Measurements from ENCODE around the gene TBC1D9B.

Gene TBC1D9B

DNA sequence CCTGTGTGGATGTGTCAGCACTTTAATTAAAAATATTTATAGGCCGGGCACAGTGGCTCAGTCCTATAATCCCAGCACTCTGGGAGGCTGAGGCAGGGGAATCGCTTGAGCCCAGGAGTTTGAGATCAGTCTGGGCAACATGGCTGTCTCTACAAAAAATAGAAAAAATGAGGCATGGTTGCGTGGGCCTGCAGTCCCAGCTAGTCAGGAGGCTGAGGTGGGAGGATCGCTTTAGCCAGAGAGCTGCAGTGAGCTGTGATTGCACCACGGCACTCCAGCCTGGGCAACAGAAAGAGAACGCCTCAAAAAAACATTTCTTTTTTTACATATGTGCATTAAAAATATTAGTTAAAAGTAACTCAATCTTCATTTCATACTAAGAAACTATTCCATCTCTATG lies 6.2 kb downstream of the TBC1D9B start:
- no peaks in the 10 kb centered on the region for H3K27me3 Mint-ChIP-seq (ENCODE audit: low read depth)
- TF ChIP-seq, protein P1, sequence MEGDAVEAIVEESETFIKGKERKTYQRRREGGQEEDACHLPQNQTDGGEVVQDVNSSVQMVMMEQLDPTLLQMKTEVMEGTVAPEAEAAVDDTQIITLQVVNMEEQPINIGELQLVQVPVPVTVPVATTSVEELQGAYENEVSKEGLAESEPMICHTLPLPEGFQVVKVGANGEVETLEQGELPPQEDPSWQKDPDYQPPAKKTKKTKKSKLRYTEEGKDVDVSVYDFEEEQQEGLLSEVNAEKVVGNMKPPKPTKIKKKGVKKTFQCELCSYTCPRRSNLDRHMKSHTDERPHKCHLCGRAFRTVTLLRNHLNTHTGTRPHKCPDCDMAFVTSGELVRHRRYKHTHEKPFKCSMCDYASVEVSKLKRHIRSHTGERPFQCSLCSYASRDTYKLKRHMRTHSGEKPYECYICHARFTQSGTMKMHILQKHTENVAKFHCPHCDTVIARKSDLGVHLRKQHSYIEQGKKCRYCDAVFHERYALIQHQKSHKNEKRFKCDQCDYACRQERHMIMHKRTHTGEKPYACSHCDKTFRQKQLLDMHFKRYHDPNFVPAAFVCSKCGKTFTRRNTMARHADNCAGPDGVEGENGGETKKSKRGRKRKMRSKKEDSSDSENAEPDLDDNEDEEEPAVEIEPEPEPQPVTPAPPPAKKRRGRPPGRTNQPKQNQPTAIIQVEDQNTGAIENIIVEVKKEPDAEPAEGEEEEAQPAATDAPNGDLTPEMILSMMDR (IDR thresholded peaks at IDR 0.05; ENCODE audit: unreplicated experiment in 3 of 3), result no peak
- no peaks in the 10 kb centered on the region for H3K9me3 Mint-ChIP-seq
- peaks cover 38% of the 10 kb centered on the region for H3K36me3 Mint-ChIP-seq (ENCODE audit: low read depth)
- H3K4me1 Mint-ChIP-seq, result peaks cover 20% of the 10 kb centered on the region
- H3K27ac Mint-ChIP-seq, result peak overlapping the region; percentile 46 to 93 (median 87)
- no peak overlapping the region for H3K4me3 Mint-ChIP-seq

DNA sequence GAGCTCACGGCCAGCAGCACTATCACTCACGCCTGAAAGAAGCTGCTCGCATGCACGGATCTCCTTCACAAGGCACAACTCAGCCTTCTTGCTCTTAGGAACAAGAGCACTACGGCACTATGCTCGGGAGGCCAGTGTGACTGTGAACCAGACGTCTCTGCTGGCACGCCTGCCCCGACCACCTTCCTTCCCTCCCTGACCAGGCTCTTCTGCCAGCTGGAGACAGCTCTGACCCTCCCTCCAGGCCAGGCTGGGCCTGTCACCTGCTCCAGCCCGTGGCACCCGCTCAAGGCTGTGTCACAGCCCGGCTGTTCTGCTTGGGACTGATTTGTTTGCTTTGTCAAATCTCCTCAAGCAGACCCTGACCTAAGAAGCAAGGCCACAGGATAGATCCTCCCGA lies 7.0 kb downstream of the TBC1D9B start:
- no peaks in the 10 kb centered on the region for H3K27me3 Mint-ChIP-seq (ENCODE audit: low read depth)
- peaks cover 15% of the 10 kb centered on the region for H3K4me1 Mint-ChIP-seq
- TF ChIP-seq, protein P1 (IDR thresholded peaks at IDR 0.05; ENCODE audit: unreplicated experiment in 3 of 3), result no peak
- no peak overlapping the region for H3K4me3 Mint-ChIP-seq
- H3K27ac Mint-ChIP-seq, result peak overlapping the region; percentile 46 to 93 (median 87)
- H3K9me3 Mint-ChIP-seq, result no peaks in the 10 kb centered on the region
- peaks cover 39% of the 10 kb centered on the region for H3K36me3 Mint-ChIP-seq (ENCODE audit: low read depth)

DNA sequence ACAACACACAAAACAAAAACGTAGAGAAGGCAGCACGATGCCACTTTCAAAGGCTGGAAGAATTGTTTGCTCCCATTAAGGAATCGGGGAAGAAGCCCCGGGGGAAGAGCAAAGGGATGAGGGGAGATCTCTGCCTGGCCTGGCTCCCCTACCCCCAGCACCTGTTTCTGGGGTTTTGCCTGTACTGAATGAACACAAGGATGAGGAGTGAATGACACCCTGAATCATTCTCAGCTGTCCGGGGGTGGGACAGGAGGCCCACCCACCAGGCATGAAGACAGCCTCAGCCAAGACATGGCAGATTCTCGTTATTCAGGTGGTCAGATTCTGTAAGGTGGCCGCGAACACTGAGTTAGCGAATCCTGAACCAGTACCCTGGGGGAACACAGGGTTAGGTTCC lies 7.5 kb downstream of the TBC1D9B start:
- H3K27ac Mint-ChIP-seq, result peak overlapping the region; percentile 46 to 93 (median 87)
- no peaks in the 10 kb centered on the region for H3K9me3 Mint-ChIP-seq
- no peak overlapping the region for H3K4me3 Mint-ChIP-seq
- H3K36me3 Mint-ChIP-seq (ENCODE audit: low read depth), result peaks cover 41% of the 10 kb centered on the region
- TF ChIP-seq, protein P1 (IDR thresholded peaks at IDR 0.05; ENCODE audit: unreplicated experiment in 3 of 3), result no peak
- H3K27me3 Mint-ChIP-seq (ENCODE audit: low read depth), result no peaks in the 10 kb centered on the region
- H3K4me1 Mint-ChIP-seq, result peaks cover 15% of the 10 kb centered on the region

DNA sequence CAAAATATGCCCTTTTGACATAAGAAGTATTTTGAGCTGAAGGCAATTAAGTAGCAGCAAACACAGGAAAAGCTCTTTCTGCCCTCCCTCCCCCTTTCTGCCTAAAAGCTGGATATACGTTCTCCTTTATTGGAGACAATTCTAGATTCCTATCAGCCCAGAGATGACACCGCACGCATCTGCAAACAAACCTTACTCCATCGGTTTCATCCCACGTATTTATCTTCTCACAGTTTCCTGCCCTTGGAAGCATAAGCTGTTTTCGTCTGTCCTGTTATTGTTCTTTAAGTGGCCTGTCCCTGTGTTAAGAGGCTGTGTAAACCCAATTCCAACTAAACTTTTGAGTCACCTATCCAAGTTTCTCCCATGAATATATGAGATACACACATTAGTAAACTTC lies 11.8 kb downstream of the TBC1D9B start:
- Mint-ChIP-seq H3K4me3 (no peak overlapping the region), H3K27me3 (ENCODE audit: low read depth) (no peaks in the 10 kb centered on the region), H3K9me3 (no peaks in the 10 kb centered on the region), H3K27ac (no peak overlapping the region), H3K4me1 (peaks cover 12% of the 10 kb centered on the region), H3K36me3 (ENCODE audit: low read depth) (peaks cover 39% of the 10 kb centered on the region)
- TF ChIP-seq, protein P1 (IDR thresholded peaks at IDR 0.05; ENCODE audit: unreplicated experiment in 3 of 3), result no peak

DNA sequence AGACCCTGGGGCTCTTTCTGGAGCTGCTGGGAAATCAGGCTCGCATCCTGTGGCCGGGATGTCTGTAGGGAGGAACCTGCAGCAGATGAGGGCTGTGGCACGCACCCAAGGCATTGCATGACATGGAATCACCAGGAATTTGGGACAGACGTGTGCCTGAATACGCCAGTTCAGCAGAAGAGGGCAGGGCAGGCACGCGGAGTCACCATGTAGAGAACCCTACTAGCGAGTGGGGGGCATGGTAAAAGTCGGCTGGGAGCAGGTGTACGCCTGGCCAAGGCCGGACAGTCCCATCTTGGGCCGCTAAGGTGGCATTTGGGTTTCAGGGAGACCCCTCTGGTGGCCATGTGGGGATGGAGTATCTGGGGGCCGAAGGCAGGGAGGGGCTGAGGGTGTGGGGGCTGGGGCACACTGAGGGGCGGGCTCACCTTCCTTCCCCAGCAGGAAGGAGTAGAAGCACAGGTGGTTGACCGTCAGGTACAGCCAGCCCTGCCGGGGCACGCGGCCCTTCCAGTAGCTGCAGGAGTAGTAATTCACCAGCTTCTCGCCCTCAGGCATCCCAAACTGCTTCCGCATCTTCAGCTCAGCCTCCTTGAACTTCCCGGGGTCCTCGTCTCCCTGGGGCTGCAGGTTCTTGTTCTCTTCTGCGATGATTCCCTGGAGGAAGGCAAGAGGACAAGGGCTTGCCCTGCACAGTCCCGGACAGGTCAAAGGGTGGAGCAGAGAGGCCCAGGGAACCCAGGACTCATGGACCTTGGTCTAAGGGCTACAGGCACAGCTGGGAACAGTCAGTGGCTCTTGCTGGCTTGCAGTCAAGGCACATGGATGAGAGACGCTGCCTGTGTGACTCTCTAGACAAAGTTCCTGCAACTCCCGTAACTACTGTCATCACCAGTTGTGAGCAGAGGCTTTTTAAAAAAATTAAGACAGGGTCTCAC lies 13.5 kb downstream of the TBC1D9B start:
- H3K9me3 Mint-ChIP-seq, result no peaks in the 10 kb centered on the region
- no peaks in the 10 kb centered on the region for H3K4me1 Mint-ChIP-seq
- TF ChIP-seq, protein P1 (IDR thresholded peaks at IDR 0.05; ENCODE audit: unreplicated experiment in 3 of 3), result no peak
- peaks cover 40% of the 10 kb centered on the region for H3K36me3 Mint-ChIP-seq (ENCODE audit: low read depth)
- H3K27ac Mint-ChIP-seq, result no peak overlapping the region
- no peaks in the 10 kb centered on the region for H3K27me3 Mint-ChIP-seq (ENCODE audit: low read depth)
- no peak overlapping the region for H3K4me3 Mint-ChIP-seq
